Neural cell (in vitro differentiated cells): Measurements from ENCODE around the gene PTPRK.

Experiments
- EP300 ChIP-seq: fragments of 450-650 bp; conservative IDR thresholded peaks from 2 replicates; pipeline ENCODE4 v1.6.1; 2014; ENCODE audit warnings: antibody characterized with exemption, mild to moderate bottlenecking, moderate library complexity; ENCODE audit not compliant: poor library complexity, severe bottlenecking
- EZH2 ChIP-seq: fragments of 200-600, 300-800 bp; shearing (Covaris generic), sonication (generic); IDR thresholded peaks from 2 replicates; pipeline ENCODE4 v1.6.1; 2014; ENCODE audit warnings: antibody characterized with exemption, low read length, borderline replicate concordance, mild to moderate bottlenecking; ENCODE audit not compliant: insufficient read depth, poor library complexity, severe bottlenecking
- MXI1 ChIP-seq: fragments of 450-650 bp; conservative IDR thresholded peaks from 2 replicates; pipeline ENCODE4 v1.6.1; 2014; ENCODE audit warnings: antibody characterized with exemption, mild to moderate bottlenecking; ENCODE audit not compliant: poor library complexity, severe bottlenecking
- POLR2AphosphoS5 ChIP-seq: IDR thresholded peaks from 2 replicates; pipeline ENCODE4 v1.6.1; 2012
- SMC3 ChIP-seq: fragments of 450-650 bp; conservative IDR thresholded peaks from 2 replicates; pipeline ENCODE4 v1.6.1; 2014; ENCODE audit warnings: antibody characterized with exemption, mild to moderate bottlenecking, moderate library complexity; ENCODE audit not compliant: poor library complexity
- TAF1 ChIP-seq: IDR thresholded peaks from 2 replicates; pipeline ENCODE4 v1.6.1; 2012; ENCODE audit warnings: low read depth
- TF ChIP-seq, protein P1 (sequence below): fragments of 450-650 bp; IDR thresholded peaks from 2 replicates; pipeline ENCODE4 v1.5.1; 2014; ENCODE audit warnings: antibody characterized with exemption, mild to moderate bottlenecking, moderate library complexity; ENCODE audit not compliant: poor library complexity, severe bottlenecking
- TF ChIP-seq, protein P2 (sequence below): IDR thresholded peaks from 2 replicates; pipeline ENCODE4 v1.6.1; 2012; ENCODE audit warnings: borderline replicate concordance

DNA sequence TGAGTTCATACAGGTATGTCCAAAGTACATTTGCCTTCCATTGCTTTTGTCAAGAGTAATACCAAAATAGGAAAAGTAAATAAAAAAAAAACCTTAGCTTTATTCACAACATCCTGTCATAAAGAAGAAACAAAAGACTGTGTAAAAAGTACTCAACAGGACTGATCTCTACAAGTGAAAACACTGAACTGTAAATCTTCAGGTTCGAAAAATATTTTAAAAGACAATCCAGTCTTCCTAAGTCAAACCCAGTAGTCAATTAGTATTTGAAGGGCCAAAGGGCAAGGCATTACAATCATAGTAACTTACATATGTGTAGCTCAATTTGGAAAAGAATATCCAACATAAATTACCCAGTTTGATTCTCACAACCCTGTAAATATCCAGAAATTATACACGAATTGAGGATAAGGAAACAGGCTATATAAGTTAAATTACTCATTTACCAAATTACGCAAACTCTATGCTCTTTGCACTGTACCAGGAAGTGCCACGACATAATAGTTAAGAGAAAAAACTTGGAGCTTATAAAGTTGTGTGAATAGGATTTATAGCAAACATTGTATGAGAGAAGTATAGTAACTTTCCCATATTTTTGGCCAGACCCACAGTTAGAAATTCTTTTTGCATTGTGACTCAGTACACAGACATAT, 21.2 kb downstream of the PTPRK start:
- TF ChIP-seq, protein P1, sequence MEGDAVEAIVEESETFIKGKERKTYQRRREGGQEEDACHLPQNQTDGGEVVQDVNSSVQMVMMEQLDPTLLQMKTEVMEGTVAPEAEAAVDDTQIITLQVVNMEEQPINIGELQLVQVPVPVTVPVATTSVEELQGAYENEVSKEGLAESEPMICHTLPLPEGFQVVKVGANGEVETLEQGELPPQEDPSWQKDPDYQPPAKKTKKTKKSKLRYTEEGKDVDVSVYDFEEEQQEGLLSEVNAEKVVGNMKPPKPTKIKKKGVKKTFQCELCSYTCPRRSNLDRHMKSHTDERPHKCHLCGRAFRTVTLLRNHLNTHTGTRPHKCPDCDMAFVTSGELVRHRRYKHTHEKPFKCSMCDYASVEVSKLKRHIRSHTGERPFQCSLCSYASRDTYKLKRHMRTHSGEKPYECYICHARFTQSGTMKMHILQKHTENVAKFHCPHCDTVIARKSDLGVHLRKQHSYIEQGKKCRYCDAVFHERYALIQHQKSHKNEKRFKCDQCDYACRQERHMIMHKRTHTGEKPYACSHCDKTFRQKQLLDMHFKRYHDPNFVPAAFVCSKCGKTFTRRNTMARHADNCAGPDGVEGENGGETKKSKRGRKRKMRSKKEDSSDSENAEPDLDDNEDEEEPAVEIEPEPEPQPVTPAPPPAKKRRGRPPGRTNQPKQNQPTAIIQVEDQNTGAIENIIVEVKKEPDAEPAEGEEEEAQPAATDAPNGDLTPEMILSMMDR, result no peak
- no peak for TF ChIP-seq EZH2
- TF ChIP-seq POLR2AphosphoS5, result no peak
- no peak for TF ChIP-seq MXI1
- no peak for TF ChIP-seq EP300
- TF ChIP-seq, protein P2, sequence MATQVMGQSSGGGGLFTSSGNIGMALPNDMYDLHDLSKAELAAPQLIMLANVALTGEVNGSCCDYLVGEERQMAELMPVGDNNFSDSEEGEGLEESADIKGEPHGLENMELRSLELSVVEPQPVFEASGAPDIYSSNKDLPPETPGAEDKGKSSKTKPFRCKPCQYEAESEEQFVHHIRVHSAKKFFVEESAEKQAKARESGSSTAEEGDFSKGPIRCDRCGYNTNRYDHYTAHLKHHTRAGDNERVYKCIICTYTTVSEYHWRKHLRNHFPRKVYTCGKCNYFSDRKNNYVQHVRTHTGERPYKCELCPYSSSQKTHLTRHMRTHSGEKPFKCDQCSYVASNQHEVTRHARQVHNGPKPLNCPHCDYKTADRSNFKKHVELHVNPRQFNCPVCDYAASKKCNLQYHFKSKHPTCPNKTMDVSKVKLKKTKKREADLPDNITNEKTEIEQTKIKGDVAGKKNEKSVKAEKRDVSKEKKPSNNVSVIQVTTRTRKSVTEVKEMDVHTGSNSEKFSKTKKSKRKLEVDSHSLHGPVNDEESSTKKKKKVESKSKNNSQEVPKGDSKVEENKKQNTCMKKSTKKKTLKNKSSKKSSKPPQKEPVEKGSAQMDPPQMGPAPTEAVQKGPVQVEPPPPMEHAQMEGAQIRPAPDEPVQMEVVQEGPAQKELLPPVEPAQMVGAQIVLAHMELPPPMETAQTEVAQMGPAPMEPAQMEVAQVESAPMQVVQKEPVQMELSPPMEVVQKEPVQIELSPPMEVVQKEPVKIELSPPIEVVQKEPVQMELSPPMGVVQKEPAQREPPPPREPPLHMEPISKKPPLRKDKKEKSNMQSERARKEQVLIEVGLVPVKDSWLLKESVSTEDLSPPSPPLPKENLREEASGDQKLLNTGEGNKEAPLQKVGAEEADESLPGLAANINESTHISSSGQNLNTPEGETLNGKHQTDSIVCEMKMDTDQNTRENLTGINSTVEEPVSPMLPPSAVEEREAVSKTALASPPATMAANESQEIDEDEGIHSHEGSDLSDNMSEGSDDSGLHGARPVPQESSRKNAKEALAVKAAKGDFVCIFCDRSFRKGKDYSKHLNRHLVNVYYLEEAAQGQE, result no peak
- no peak for TF ChIP-seq SMC3
- TF ChIP-seq TAF1, result no peak
